SH-SY5Y (cell line): Measurements from ENCODE around the gene XCL2.

ENCODE experiments used
- GATA2 ChIP-seq: IDR thresholded peaks from 2 replicates; pipeline ENCODE4 v1.6.1; 2011; ENCODE audit warnings: mild to moderate bottlenecking, low read depth, low read length
- GATA3 ChIP-seq: IDR thresholded peaks from 2 replicates; pipeline ENCODE4 v1.6.1; 2011; ENCODE audit warnings: low read depth, mild to moderate bottlenecking, low read length, moderate library complexity

Gene XCL2

DNA sequence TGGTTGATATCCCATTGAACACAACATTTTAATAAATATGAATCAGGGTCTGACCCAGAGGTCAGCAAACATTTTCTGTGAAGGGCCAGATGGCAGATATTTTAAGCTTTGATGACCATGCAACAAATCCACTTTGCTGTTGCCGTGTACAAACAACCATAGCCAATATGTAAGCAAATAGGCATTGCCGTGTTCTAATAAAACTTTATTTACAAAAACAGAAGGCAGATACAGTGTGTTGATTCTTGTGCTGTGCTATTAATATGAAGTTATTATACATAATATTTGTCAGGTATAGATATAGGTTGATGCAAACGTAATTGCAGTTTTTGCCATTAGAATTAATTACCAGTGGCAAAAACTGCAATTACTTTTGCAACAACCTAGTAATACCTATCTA is 23.8 kb upstream of the XCL2 start:
- TF ChIP-seq GATA2 = no peak
- no peak for TF ChIP-seq GATA3

DNA sequence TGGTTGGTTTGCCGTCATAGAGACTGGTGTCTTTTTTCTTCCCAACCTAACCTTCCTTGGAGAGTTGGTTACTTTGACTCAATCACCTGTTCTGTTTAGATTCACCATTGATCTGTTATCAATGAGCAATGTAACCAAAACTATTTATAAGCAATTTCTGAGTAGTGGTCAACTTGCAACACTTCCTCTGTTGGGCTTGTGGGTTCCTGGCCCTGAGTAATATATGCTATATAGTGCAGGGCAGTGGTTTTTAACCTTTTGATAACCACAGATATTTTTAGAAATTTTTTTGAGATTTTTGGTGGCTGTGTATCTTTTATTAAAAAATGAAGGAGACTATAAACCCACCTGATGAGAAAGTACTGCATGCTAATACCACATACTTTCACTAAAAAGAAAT is 23.2 kb upstream of the XCL2 start:
- TF ChIP-seq GATA3 (no peak), GATA2 (no peak)

DNA sequence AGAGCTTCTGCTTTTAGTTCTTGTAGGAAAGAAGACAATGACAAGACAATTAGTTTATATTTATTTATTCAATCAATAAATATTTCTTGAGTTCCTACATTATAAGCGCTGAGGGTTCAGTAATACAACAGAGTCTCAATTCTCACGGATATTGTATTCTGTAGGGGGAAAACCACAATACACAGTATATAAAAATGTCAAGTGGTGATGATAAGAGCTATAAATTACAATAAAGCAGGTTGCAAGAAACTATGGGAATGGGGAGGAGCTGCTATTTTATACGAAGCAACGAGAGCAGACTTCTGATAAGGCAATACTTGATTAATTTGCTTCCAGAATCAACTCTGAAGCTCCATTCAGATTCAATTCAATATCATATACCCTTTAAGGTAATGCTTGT is 22.0 kb upstream of the XCL2 start:
- no peak for TF ChIP-seq GATA3
- TF ChIP-seq GATA2 = no peak

DNA sequence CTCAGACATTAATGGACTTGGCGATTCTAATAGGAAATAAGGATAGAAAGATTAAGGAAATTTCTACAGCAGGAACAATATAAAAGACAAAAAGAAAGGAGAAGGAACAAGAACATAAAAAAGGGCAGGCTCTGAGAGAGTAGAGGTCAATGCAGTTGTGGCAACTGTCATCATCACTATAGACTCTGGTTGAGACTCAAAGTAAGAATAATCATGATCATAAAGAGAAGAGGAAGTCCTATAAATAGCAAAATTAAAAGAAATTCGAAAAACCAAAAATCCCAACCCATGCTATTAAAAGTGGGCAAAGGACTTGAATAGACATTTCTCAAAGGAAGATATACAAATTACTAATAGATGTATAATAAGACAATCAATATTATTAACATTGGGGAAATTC is 18.2 kb upstream of the XCL2 start:
- TF ChIP-seq GATA3 (no peak), GATA2 (no peak)

DNA sequence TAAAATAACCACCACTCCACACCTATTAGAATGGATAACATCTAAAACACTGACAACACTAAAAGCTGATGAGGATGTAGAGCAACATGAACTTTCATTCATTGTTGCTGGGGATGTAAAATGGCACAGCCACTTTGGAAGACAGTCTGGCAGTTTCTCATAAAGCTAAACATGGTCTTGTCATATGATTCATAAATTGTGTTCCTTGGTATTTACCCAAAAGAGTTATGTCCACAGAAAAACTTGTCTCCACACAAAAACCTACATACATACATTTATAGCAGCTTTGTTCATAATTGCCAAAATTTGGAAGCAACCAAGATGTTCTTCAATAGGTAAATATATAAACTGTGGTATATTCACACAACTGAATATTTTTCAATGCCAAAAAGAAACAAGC is 16.6 kb upstream of the XCL2 start:
- no peak for TF ChIP-seq GATA2
- no peak for TF ChIP-seq GATA3

DNA sequence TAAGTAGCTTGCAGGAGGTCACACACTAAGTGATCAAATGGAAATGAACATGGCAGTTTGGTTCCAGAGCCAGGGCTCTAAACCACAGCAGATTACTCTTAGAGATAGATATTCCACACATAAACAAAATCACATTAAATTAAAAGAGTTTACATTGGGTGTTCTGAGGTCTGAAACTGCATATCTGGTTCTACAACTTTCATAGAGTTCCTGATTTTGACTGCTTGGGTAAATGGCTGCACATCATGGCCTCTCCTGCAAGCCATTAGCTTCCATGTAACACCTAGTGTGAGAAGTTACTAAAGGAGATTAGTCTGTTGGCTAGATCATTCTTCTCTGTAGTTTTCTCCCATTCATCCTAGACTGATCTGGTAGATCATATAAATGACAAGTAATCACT is 12.8 kb upstream of the XCL2 start:
- TF ChIP-seq GATA2 (no peak), GATA3 (no peak)

DNA sequence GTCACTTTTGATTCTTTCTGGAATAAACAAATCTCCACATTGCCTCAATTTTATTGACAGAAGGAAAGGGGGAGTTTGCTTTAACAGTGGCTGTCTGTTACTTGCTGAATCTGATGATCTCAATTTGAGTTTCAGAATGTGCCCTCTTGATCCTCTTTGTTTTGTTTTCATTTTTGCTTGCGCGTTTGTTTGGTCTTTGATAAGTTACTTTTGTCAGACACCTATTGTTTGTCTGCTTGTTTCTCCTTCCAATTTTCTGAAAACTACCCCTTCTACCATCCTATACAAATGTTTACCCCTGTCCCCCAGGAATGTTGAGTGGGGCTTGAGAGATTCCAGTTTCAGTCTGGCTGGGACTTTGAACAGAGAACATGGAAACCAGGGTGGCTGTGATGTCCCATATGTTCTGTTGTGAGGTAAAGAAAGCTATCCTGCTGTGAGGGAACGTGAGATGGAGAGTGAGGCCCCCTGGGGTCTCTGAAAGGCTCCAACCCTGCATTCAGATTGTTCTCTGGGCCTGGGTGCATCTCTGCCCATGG is 11.8 kb upstream of the XCL2 start:
- TF ChIP-seq GATA3 (no peak), GATA2 (no peak)

DNA sequence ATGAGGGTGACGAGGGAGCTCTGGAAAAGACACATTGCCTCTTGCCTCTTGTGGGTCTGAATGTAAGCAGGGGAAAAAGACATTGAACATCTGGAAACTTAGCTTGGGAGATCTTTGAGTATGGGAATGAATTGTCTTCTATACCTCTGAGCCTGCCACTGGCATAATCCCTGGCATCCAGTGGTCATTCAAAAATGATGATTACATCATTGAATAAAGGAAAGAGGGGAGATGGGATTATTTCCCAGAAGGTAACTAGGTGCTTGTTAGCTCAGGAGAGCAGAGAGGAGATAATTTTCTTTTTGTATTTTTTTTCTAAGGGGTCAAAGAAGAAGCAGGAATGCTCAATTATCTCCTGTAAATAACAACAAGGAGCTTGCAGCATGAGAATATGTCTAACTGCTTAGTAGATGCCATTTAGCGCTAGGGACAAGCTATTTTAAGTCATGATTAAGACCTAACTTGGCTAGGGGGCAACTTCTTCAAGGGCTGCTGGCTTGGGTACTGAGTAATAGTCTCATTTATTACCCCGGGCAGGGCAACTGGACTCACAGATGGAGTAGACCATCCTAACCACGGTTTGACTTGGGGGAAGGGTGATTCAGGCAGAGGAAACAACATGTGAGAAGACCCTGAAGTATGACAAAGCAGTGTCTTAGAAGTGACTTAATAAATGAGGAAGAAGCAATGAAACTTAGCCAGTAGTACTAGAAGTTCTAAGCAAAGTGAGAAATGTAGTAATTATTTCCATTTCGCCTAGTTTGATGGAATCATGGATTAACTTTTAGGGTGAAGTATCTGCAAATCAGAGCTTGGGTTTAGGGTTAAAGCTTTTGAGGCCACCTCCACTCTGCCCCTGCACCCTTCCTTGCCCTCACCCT is 11.0 kb upstream of the XCL2 start:
- TF ChIP-seq GATA3 = no peak
- TF ChIP-seq GATA2 = no peak

DNA sequence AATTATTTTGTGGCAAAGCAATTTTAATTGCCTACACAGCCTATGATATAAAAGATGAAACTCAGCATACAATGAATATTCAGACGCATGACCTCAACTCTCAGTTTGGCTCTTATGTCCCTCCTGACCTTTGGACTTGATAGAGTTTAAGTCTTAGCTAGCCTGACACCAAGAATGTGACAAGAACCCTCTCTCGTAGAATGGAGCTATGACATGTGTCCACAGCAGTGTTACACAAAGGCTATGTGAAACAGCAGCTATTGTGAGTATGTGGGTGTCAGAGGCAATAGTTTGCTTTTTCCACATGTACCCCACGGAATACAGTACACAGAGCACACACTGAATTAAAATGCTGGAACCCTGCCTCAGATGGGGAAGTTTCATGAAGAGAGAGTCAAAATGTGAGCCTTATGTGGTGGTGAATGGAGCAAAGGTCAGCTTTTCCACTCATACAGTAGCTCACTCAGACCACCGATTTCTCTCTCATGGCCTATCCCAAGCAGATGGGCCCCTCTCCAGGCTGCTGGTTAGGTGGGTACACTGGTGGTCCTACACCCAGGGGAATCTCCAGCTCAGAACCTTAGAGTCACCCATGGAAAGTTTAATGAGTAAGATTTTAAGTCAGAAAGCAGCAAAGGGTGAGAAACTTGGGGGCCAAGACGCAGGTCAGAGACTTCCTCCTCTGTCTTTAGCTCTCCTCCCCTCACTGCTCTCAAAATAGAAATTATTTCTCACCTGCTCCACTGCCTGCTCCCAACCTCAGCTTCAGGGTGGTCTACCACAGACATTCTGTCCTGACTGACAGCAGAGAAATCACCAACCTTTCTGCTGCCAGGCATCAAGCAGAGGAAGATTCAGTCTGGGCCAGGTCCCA is 10.1 kb upstream of the XCL2 start:
- TF ChIP-seq GATA3 = no peak

DNA sequence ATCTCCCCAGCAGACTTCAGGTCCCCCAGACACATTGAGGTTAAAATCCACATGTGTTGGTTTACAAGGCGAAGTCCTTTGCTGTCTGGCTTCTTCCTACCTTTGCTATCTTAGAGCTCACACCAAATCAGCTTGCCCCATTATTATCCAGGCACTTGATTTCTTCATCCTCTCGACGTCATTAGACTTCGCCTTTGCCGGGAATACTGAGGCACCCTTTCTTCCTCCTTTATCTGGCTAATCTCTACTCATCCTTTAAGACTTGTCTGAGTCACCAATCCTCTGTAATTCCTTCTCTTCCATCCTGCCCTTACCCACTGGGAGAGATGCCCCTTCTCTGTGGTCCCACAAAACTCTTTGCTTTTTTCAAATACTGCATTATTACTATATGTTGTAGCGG is 9.2 kb upstream of the XCL2 start:
- TF ChIP-seq GATA3 (no peak), GATA2 (no peak)

DNA sequence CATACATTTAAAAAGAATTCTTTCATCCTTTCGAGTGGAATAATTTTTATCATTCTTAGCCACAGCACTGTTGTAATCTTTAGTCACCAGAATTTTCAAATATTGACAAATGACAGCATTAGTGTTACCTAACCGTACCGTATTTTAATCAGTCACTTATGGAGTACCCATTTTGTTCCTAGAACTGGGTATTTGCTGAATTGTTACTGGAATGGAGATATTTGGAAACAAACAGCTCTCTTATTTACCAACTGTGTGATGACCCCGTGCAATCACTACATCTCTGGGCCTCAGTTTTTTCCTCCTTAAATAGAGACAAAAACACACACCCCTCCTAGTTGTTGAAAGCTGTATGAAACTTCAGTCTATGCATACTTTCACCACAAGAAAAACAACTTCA is 7.9 kb upstream of the XCL2 start:
- TF ChIP-seq GATA3 (no peak), GATA2 (no peak)

DNA sequence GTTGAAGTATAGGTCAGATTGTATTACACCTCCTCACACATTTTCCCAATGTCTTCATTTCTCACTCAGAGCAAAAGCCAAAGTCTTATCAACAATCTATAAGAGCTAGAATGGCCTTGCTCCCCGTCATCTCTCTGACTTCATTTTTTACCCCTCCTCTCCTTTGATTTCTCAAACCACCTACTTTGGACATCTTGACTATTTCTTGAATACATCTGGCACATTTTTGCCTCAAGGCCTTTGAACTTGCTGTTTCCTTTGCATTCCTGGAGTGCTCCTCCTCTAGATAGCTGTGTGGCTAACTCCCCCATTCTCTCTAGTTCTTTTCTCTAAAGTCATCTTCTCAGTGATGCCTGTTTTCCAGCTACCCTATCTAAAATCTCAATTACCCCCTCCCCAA is 7.2 kb upstream of the XCL2 start:
- no peak for TF ChIP-seq GATA2
- TF ChIP-seq GATA3 = no peak

DNA sequence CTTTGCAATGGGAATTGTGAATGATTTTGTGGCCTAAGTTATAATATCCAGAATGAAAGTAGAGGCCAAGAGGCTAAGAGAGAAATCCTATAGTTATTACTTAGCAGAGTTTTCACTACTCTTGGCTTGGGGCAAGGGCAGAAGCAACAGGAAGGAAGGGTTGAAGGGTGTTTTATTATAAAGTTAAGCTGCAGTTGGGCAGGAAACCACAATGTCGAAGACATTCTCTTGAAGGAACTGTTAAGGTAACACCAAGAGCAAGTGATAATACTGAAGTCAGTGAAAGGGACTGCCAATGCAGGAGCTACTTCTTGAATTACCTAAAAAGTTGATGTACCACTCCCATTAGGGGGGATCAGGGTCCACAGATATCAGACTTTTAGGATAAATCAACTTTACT is 8.3 kb downstream of the XCL2 start:
- no peak for TF ChIP-seq GATA3
- no peak for TF ChIP-seq GATA2

DNA sequence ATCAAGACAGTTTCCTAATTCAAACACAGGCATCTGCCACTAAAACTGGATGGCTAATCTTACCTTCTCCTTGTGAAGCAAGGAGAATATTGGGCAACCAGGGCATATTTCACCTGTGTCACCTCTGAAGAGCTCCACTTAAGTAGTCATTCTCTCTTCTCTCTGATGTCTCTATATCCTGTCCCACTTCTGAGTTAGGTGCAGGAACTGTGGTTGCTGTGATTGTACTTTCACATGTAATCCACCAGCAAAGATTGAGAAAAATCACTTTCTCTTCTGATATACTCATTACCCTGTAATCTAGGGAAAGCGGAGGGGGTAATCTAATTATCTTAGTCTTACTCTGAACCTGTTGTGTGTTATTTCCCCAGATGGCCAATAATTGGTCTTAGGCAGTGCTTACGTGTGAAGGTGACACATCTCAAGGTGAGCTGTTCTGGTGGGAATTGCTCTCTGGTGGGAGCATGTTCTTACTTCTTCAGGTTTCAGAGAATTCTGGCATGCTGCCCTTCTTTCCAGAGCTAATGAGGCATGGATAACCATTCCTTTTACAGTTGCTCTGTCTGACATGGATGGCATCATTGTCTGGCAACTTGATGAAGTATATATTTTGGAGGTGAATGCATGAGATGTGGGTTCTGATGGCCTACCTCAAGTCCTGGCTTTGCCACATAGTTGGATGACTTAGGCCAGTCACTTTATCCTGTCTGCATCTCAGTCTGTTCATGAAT is 12.0 kb downstream of the XCL2 start:
- TF ChIP-seq GATA3 = no peak
- TF ChIP-seq GATA2 = no peak
